Neutrophil (primary cell): ENCODE data around the gene OR2T4.

Experiments used
- H3K27ac ChIP-seq: fragments of 200-600 bp; sonication (generic); 2 replicates; pipeline ENCODE4 v1.5.1; 2016; ENCODE audit warnings: mild to moderate bottlenecking, moderate library complexity
- H3K27me3 ChIP-seq: fragments of 200-600 bp; sonication (generic); 2 replicates; pipeline ENCODE4 v1.6.0; 2016; ENCODE audit warnings: mild to moderate bottlenecking
- H3K36me3 ChIP-seq: fragments of 200-600 bp; sonication (generic); 2 replicates; pipeline ENCODE4 v1.5.1; 2017
- H3K4me1 ChIP-seq, 2 experiments: fragments of 200-600 bp in 1 of 2; sonication (generic) in 1 of 2; 1 replicate in 1 of 2; 2 replicates in 1 of 2; pipeline versions ENCODE4 v1.5.1 to v1.6.1; 2013 to 2016; ENCODE audit warnings: low read depth in 1 of 2, low read length in 1 of 2, mild to moderate bottlenecking in 1 of 2, moderate library complexity in 1 of 2; ENCODE audit not compliant: control insufficient read depth in 1 of 2, insufficient read depth in 1 of 2
- H3K4me3 ChIP-seq, 2 experiments: fragments of 200-600 bp in 1 of 2; sonication (generic) in 1 of 2; 1 replicate in 1 of 2; 2 replicates in 1 of 2; pipeline ENCODE4 v1.5.1; 2013 to 2016; ENCODE audit warnings: low read depth in 1 of 2, low read length in 1 of 2, mild to moderate bottlenecking in 1 of 2, moderate library complexity in 1 of 2
- H3K9me3 ChIP-seq: fragments of 200-600 bp; sonication (generic); 2 replicates; pipeline ENCODE4 v1.5.1; 2016
- CTCF ChIP-seq: fragments of 200-600 bp; sonication (generic); IDR thresholded peaks from 2 replicates; pipeline ENCODE4 v1.5.1; 2016; ENCODE audit warnings: antibody characterized with exemption

The OR2T4 gene

GRCh38 chr1:248361121-248361715 is at the start of gene OR2T4:
Gene OR2T4 (plus strand): TSS chr1:248361665. CDS start chr1:248361665, 0 bp downstream.
- Histone ChIP-seq H3K27me3 (no peaks in the 10 kb centered on the region), H3K27ac (no peak within 1 kb of the TSS), H3K4me1 (no peaks in the 10 kb centered on the region), H3K4me3 (no peak within 1 kb of the TSS), H3K9me3 (no peaks in the 10 kb centered on the region), H3K36me3 (no peaks in the 10 kb centered on the region)
- TF ChIP-seq CTCF = no peak

- H3K4me3 ChIP-seq = no peak overlapping the region
- H3K27ac ChIP-seq = no peak overlapping the region
- no peaks in the 10 kb centered on the region for H3K4me1 ChIP-seq
- no peaks in the 10 kb centered on the region for H3K27me3 ChIP-seq
- H3K36me3 ChIP-seq = no peaks in the 10 kb centered on the region
- peaks cover 3% of the 10 kb centered on the region for H3K9me3 ChIP-seq
- TF ChIP-seq CTCF = no peak
Observed at GRCh38 chr1:248316796-248317195, 44.7 kb upstream of the OR2T4 start.

- no peaks in the 10 kb centered on the region for H3K27me3 ChIP-seq
- TF ChIP-seq CTCF = no peak
Observed at GRCh38 chr1:248324468-248324867, 37.0 kb upstream of the OR2T4 start, which contains the start of gene OR2M7. Gene OR2M7 (minus strand): TSS chr1:248324568. CDS start chr1:248324568, 0 bp downstream.

GRCh38 chr1:248343451-248343850 is 18.0 kb upstream of the OR2T4 start:
- no peak overlapping the region for H3K27ac ChIP-seq
- H3K4me1 ChIP-seq = no peaks in the 10 kb centered on the region
- no peak for TF ChIP-seq CTCF
- no peaks in the 10 kb centered on the region for H3K27me3 ChIP-seq
- H3K36me3 ChIP-seq = no peaks in the 10 kb centered on the region
- H3K9me3 ChIP-seq = no peaks in the 10 kb centered on the region
- H3K4me3 ChIP-seq = no peak overlapping the region

More at GRCh38 chr1:248324468-248324867, 37.0 kb upstream of the OR2T4 start, which contains the start of gene OR2M7:
- H3K36me3 ChIP-seq = no peaks in the 10 kb centered on the region
- H3K9me3 ChIP-seq = no peaks in the 10 kb centered on the region
- no peak within 1 kb of the TSS for H3K4me3 ChIP-seq
- H3K4me1 ChIP-seq = no peaks in the 10 kb centered on the region
- no peak within 1 kb of the TSS for H3K27ac ChIP-seq

GRCh38 chr1:248348475-248348874 is 13.0 kb upstream of the OR2T4 start, which contains the start of gene OR14C36:
Gene OR14C36 (plus strand): TSS chr1:248348775. CDS start chr1:248348775, 0 bp downstream.
- Histone ChIP-seq H3K27me3 (no peaks in the 10 kb centered on the region), H3K4me1 (no peaks in the 10 kb centered on the region), H3K4me3 (no peak within 1 kb of the TSS), H3K9me3 (no peaks in the 10 kb centered on the region), H3K36me3 (no peaks in the 10 kb centered on the region), H3K27ac (no peak within 1 kb of the TSS)
- TF ChIP-seq CTCF = no peak
